HG02642 (cell line): ENCODE results near the gene BDH1.
A peak's percentile ranks its signal among the peaks of the same experiment; 100 is the strongest.
"Not testable (repeated sequence)": the region's sequence is repeated elsewhere in the genome, so short reads cannot be mapped to it uniquely, and the experiment has no call there.

Source experiments
- ATAC-seq: cut with Tn5 transposase; IDR thresholded peaks from one replicate; pipeline ENCODE4 v1.9.1; 2021; ENCODE audit warnings: mild to moderate bottlenecking; ENCODE audit not compliant: unreplicated experiment, poor library complexity

Gene BDH1

GRCh38 chr3:197578376-197578775, 22.6 kb upstream of the BDH1 start:
- no peak for ATAC-seq

GRCh38 chr3:197577366-197578074, 21.8 kb upstream of the BDH1 start:
- ATAC-seq: no peak

- no peak for ATAC-seq
Measured at GRCh38 chr3:197576838-197577237, 21.1 kb upstream of the BDH1 start.

GRCh38 chr3:197575362-197575761, 19.6 kb upstream of the BDH1 start:
- ATAC-seq: no peak

- ATAC-seq: not testable (repeated sequence)
Measured at GRCh38 chr3:197574396-197574991, 18.7 kb upstream of the BDH1 start.

GRCh38 chr3:197573048-197573767, 17.4 kb upstream of the BDH1 start:
- no peak for ATAC-seq

- ATAC-seq: not testable (repeated sequence)
Measured at GRCh38 chr3:197571880-197572172, 16.1 kb upstream of the BDH1 start.

GRCh38 chr3:197571074-197571879, 15.5 kb upstream of the BDH1 start:
- ATAC-seq: not testable (repeated sequence)

- not testable (repeated sequence) for ATAC-seq
Measured at GRCh38 chr3:197569433-197569832, 13.7 kb upstream of the BDH1 start.

- no peak for ATAC-seq
Measured at GRCh38 chr3:197567904-197568681, 12.3 kb upstream of the BDH1 start.

GRCh38 chr3:197566155-197566554, 10.4 kb upstream of the BDH1 start:
- not testable (repeated sequence) for ATAC-seq

GRCh38 chr3:197564097-197564843, 8.5 kb upstream of the BDH1 start:
- no peak for ATAC-seq

- ATAC-seq: no peak
Measured at GRCh38 chr3:197562398-197563251, 6.9 kb upstream of the BDH1 start.

GRCh38 chr3:197561926-197562325, 6.2 kb upstream of the BDH1 start:
- no peak for ATAC-seq

- no peak for ATAC-seq
Measured at GRCh38 chr3:197559651-197560050, 3.9 kb upstream of the BDH1 start.

- ATAC-seq: peak; percentile 97
Measured at GRCh38 chr3:197554562-197555280, 1.0 kb downstream of the BDH1 start.

- ATAC-seq: no peak
Measured at GRCh38 chr3:197554196-197554561, 1.6 kb downstream of the BDH1 start.

GRCh38 chr3:197552198-197552597, 3.6 kb downstream of the BDH1 start:
- ATAC-seq: no peak
